Measurements from ENCODE around the gene MCTS1. TPM values are rescaled to one million over a fixed set of nuclear protein-coding genes. Genes with fewer than 3 reads are reported as not detected.

Gene MCTS1, protein sequence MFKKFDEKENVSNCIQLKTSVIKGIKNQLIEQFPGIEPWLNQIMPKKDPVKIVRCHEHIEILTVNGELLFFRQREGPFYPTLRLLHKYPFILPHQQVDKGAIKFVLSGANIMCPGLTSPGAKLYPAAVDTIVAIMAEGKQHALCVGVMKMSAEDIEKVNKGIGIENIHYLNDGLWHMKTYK
- total RNA-seq (10 to 100 TPM; 17.6 to 47.3 (median 34.1) TPM), polyA plus RNA-seq (10 to 100 TPM; 41.1 to 43.8 TPM)
- long read RNA-seq, donor 1, transcript MCTS1-202 (6 exons, 1,018 nt) = major isoform, 9 of 15 reads
- long read RNA-seq, donor 1, partial matches to known transcripts = 0 of 15 reads
- long read RNA-seq, donor 1, other reads (novel, unspliced or antisense) = 5 of 15 reads
- long read RNA-seq, donor 2, transcript MCTS1-201 (6 exons, 1,130 nt) = minor isoform, 6 of 29 reads
- long read RNA-seq, donor 2, transcript MCTS1-202 (6 exons, 1,018 nt) = major isoform, 15 of 29 reads
- long read RNA-seq, donor 2, partial matches to known transcripts = 0 of 29 reads
- long read RNA-seq, donor 2, other reads (novel, unspliced or antisense) = 8 of 29 reads
- long read RNA-seq, donor 3, transcript MCTS1-202 (6 exons, 1,018 nt) = major isoform, 11 of 15 reads
- long read RNA-seq, donor 3, partial matches to known transcripts = 0 of 15 reads
- long read RNA-seq, donor 3, other reads (novel, unspliced or antisense) = 4 of 15 reads

GRCh38 chrX:120603707-120604360, at the start of gene MCTS1:
Gene MCTS1, plus strand, starts transcription at chrX:120604101. Its CDS starts 136 bp downstream, at chrX:120604237.
- Histone ChIP-seq H3K36me3 (peaks cover 0 to 27% (median 11%) of the 10 kb centered on the region in 9 donors), H3K27ac (peak within 1 kb of the TSS; percentile 77 to 93 (median 86)), H3K9me3 (no peaks in the 10 kb centered on the region), H3K27me3 (no peaks in the 10 kb centered on the region), H3K4me1 (peaks cover 0 to 17% (median 8%) of the 10 kb centered on the region in 12 donors), H3K4me3 (peak within 1 kb of the TSS; percentile 18 to 82 (median 70))
- DNase-seq (peak; percentile 78 to 87 (median 85)), ATAC-seq (peak; percentile 95 to 97 (median 96))
- intact Hi-C loops (cut with DNase I) = loop anchor here (1.0 to 5.0 kb wide), 6 partner anchors 26 to 44 kb away; partner anchors contain the start of genes CUL4B (in 8 of the 10) and C1GALT1C1 (in 1 of the 10)
- WGBS, 4 donors = 0 to 45% (median 19%) methylated on average over 29 to 31 of the region's 31 CpGs
- TF ChIP-seq CTCF (IDR thresholded peaks at IDR 0.05) = no peak
- peak in 1 of 2 donors; percentile 48 for TF ChIP-seq POLR2A (IDR thresholded peaks at IDR 0.05)

- ATAC-seq = no peak
- peaks cover 0 to 47% (median 12%) of the 10 kb centered on the region in 9 donors for H3K36me3 ChIP-seq
Observed at GRCh38 chrX:120556251-120556650, 47.6 kb upstream of the MCTS1 start.

DNA sequence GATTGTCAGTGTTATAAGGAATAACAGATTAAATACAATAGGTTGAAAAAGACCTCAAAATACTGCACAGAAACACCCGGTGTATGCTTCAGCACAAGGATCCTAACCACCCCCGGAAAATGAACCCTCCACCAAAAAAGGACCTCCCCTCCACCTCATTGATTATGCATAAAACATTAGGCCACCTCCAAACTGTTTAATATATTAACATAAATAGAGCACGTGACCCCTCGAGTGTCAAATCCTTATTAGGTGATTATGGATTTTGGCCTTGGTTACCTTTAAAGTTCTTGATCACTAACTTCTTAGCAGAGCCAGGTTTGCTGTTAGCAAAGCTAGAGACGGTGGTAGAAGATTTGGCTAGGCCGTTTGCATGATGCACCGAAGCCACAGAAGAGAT, 44.1 kb upstream of the MCTS1 start:
- ATAC-seq (no peak), DNase-seq (no peak)
- Histone ChIP-seq H3K4me3 (peak overlapping the region; percentile 42 to 94 (median 68)), H3K4me1 (peaks cover 0 to 34% (median 11%) of the 10 kb centered on the region in 12 donors), H3K27ac (peak overlapping the region; percentile 94 to 100 (median 97)), H3K9me3 (no peaks in the 10 kb centered on the region), H3K27me3 (no peaks in the 10 kb centered on the region), H3K36me3 (peaks cover 0 to 30% (median 5%) of the 10 kb centered on the region in 9 donors)
- TF ChIP-seq CTCF (IDR thresholded peaks at IDR 0.05) (no peak), POLR2A (IDR thresholded peaks at IDR 0.05) (no peak)
- intact Hi-C loops (cut with DNase I) = loop anchor here in 9 of 10 donors (1.0 to 5.0 kb wide), 5 partner anchors 42 to 73 kb away; partner anchors contain the start of genes MCTS1 (in 7 of the 9) and C1GALT1C1 (in 3 of the 9)
- WGBS, 4 donors = 0 to 48% (median 21%) methylated on average over 7 of the region's 7 CpGs

More at GRCh38 chrX:120556251-120556650, 47.6 kb upstream of the MCTS1 start:
- no peak for DNase-seq
- intact Hi-C loops (cut with DNase I) = no loop called here
- Histone ChIP-seq H3K9me3 (no peaks in the 10 kb centered on the region), H3K4me3 (no peak overlapping the region), H3K27me3 (no peaks in the 10 kb centered on the region), H3K4me1 (peaks cover 0 to 28% (median 2%) of the 10 kb centered on the region in 12 donors), H3K27ac (no peak overlapping the region)
- no peak for TF ChIP-seq POLR2A (IDR thresholded peaks at IDR 0.05)
- no peak for TF ChIP-seq CTCF (IDR thresholded peaks at IDR 0.05)
- WGBS, 4 donors = 69 to 95% (median 88%) methylated on average over 5 of the region's 5 CpGs
